Measurements from ENCODE around the gene OPCML. TPM values are rescaled to one million over a fixed set of nuclear protein-coding genes. Genes with fewer than 3 reads are reported as not detected.

Gene OPCML
- total RNA-seq, 1 experiment from 2014 or later, result 0.94 TPM

GRCh38 chr11:133249065-133249464 is 283.2 kb downstream of the OPCML start:
- no peak overlapping the region for H3K23ac ChIP-seq (ENCODE audit: insufficient read length, low read depth, low read length)
- H3K79me2 ChIP-seq (ENCODE audit: insufficient read depth, low read length), result no peaks in the 10 kb centered on the region
- H3K4me1 ChIP-seq (ENCODE audit: insufficient read depth, low read length), result no peaks in the 10 kb centered on the region
- H3K4ac ChIP-seq (ENCODE audit: low read depth, low read length), result no peak overlapping the region
- H3K27me3 Mint-ChIP-seq (ENCODE audit: low read depth), result no peaks in the 10 kb centered on the region
- DNase-seq, result no peak
- no peak overlapping the region for H4K91ac ChIP-seq (ENCODE audit: insufficient read length, low read depth, low read length)
- no peaks in the 10 kb centered on the region for H3K9me3 Mint-ChIP-seq
- no peaks in the 10 kb centered on the region for H4K20me1 ChIP-seq (ENCODE audit: control insufficient read depth, insufficient read depth, insufficient read length)
- H2BK15ac ChIP-seq (ENCODE audit: low read depth, low read length), result no peak overlapping the region
- H2AFZ ChIP-seq (ENCODE audit: low read length), result no peak overlapping the region
- TF ChIP-seq CTCF (conservative IDR thresholded peaks at IDR 0.05), result no peak
- no peak overlapping the region for H3K4me3 Mint-ChIP-seq
- H3K23me2 ChIP-seq (ENCODE audit: insufficient read length, low read depth, low read length, poor library complexity, severe bottlenecking), result no peaks in the 10 kb centered on the region
- WGBS (ENCODE audit: extremely low coverage, insufficient read length, low lambda C conversion rate), result no CpG with 5 or more reads among the region's 3 CpGs
- H3K27me3 ChIP-seq (ENCODE audit: insufficient read depth, low read length), result no peaks in the 10 kb centered on the region
- no peak overlapping the region for H3K56ac ChIP-seq (ENCODE audit: insufficient read length, low read depth, low read length)
- H3K4me1 Mint-ChIP-seq, result peaks cover 7 to 9% of the 10 kb centered on the region in 2 experiments
- no peak overlapping the region for H4K5ac ChIP-seq (ENCODE audit: insufficient read length, low read depth, low read length)
- no peak overlapping the region for H2BK5ac ChIP-seq (ENCODE audit: insufficient read length, low read length)
- no peak overlapping the region for H3T11ph ChIP-seq (ENCODE audit: low read length)
- no peaks in the 10 kb centered on the region for H3K36me3 Mint-ChIP-seq (ENCODE audit: insufficient read depth in 1 of 3, low read depth in 3 of 3)
- H2BK20ac ChIP-seq (ENCODE audit: low read depth, low read length, poor library complexity, severe bottlenecking), result no peak overlapping the region
- H3K14ac ChIP-seq (ENCODE audit: insufficient read depth, low read length), result no peak overlapping the region
- H3K27ac ChIP-seq (ENCODE audit: insufficient read length, low read depth, low read length), result no peak overlapping the region
- no peaks in the 10 kb centered on the region for H3K9me3 ChIP-seq (ENCODE audit: control insufficient read depth, low read depth, low read length)
- no peak overlapping the region for H4K8ac ChIP-seq (replicated peaks; ENCODE audit: insufficient read length, low read depth, low read length)
- no peak overlapping the region for H3K18ac ChIP-seq (ENCODE audit: insufficient read length, low read depth, low read length)
- H3K9ac ChIP-seq (ENCODE audit: extremely low read depth, insufficient read length, low read length), result no peak overlapping the region
- H3K79me1 ChIP-seq (ENCODE audit: insufficient read depth, low read depth, low read length, poor library complexity, severe bottlenecking), result no peaks in the 10 kb centered on the region
- no peak overlapping the region for H2BK12ac ChIP-seq (ENCODE audit: insufficient read length, low read depth, low read length)
- H3K27ac Mint-ChIP-seq, result no peak overlapping the region; a peak in 1 of 7 replicates
- no peak overlapping the region for H2AK5ac ChIP-seq (ENCODE audit: insufficient read length, low read length)
- no peak overlapping the region for H3K4me2 ChIP-seq (ENCODE audit: insufficient read depth, insufficient read length, low read length)
- no peak overlapping the region for H2BK120ac ChIP-seq (ENCODE audit: low read depth, low read length, poor library complexity, severe bottlenecking)

Data from H9 (cell line).